Liver (tissue), 3 donors: ENCODE results near the gene ASH1L.

ENCODE experiments used
- EGR1 ChIP-seq, 2 donors: IDR thresholded peaks; 2 replicates each; pipeline ENCODE4 v1.6.1; 2016 to 2018; ENCODE audit warnings: antibody characterized with exemption in 2 of 2, low read depth in 2 of 2
- RAD21 ChIP-seq, 2 donors: IDR thresholded peaks; 2 replicates each; pipeline ENCODE4 v1.6.1; 2016; ENCODE audit warnings: antibody characterized with exemption in 2 of 2, mild to moderate bottlenecking in 2 of 2
- TAF1 ChIP-seq: conservative IDR thresholded peaks from 2 replicates; pipeline ENCODE4 v1.6.1; 2016; ENCODE audit warnings: antibody characterized with exemption, mild to moderate bottlenecking
- YY1 ChIP-seq: IDR thresholded peaks from 2 replicates; pipeline ENCODE4 v1.6.1; 2016; ENCODE audit warnings: antibody characterized with exemption, mild to moderate bottlenecking
- TF ChIP-seq, protein P1 (sequence below): fragments of 150-350 bp; IDR thresholded peaks from 2 replicates; pipeline ENCODE4 v1.5.1; 2017; ENCODE audit warnings: improper control_type of control experiment, low read depth, low read length; ENCODE audit not compliant: missing input control
- TF ChIP-seq, protein P2 (sequence below): IDR thresholded peaks from 2 replicates; pipeline ENCODE4 v1.6.1; 2016; ENCODE audit warnings: antibody characterized with exemption
- donor health status: healthy.
- donor health status: healthy.

DNA sequence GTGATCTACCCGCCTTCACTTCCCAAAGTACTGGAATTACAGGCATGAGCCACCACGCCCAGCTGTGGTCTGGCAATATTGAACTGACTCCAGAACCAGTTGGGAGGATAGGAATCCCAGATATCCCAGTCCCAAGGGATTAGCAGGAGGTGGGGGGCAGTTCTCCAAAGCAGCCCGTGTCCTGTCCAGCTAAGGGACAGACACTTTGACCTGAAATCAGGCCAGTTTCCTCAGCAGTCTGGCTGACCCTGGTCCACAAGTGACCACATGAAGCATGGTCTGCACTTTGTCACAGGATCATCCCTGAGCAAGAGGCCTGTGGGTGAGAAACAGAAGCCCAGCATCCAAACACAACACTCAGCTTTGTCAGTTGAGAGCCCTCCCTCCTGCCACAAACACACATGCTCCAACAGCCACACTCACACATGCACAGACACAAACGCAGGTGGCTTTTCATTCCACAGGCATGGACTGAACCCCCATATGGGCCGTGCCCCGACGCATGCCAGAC, 256.7 kb downstream of the ASH1L start:
- TF ChIP-seq, protein P1, sequence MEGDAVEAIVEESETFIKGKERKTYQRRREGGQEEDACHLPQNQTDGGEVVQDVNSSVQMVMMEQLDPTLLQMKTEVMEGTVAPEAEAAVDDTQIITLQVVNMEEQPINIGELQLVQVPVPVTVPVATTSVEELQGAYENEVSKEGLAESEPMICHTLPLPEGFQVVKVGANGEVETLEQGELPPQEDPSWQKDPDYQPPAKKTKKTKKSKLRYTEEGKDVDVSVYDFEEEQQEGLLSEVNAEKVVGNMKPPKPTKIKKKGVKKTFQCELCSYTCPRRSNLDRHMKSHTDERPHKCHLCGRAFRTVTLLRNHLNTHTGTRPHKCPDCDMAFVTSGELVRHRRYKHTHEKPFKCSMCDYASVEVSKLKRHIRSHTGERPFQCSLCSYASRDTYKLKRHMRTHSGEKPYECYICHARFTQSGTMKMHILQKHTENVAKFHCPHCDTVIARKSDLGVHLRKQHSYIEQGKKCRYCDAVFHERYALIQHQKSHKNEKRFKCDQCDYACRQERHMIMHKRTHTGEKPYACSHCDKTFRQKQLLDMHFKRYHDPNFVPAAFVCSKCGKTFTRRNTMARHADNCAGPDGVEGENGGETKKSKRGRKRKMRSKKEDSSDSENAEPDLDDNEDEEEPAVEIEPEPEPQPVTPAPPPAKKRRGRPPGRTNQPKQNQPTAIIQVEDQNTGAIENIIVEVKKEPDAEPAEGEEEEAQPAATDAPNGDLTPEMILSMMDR: no peak
- no peak for TF ChIP-seq TAF1
- no peak for TF ChIP-seq RAD21 (IDR thresholded peaks at IDR 0.05)
- no peak for TF ChIP-seq YY1
- TF ChIP-seq, protein P2, sequence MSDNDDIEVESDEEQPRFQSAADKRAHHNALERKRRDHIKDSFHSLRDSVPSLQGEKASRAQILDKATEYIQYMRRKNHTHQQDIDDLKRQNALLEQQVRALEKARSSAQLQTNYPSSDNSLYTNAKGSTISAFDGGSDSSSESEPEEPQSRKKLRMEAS: no peak
- no peak for TF ChIP-seq EGR1 (IDR thresholded peaks at IDR 0.05; ENCODE audit: low read depth in 2 of 2)
